GM19468 (cell line): ENCODE results near the gene PPP4C.

ENCODE experiments used
- ATAC-seq: cut with Tn5 transposase; IDR thresholded peaks from one replicate; pipeline ENCODE4 v1.9.1; 2021; ENCODE audit warnings: mild to moderate bottlenecking, moderate library complexity, moderate number of reproducible peaks; ENCODE audit not compliant: unreplicated experiment; ENCODE audit errors: extremely low read depth

The PPP4C gene

DNA sequence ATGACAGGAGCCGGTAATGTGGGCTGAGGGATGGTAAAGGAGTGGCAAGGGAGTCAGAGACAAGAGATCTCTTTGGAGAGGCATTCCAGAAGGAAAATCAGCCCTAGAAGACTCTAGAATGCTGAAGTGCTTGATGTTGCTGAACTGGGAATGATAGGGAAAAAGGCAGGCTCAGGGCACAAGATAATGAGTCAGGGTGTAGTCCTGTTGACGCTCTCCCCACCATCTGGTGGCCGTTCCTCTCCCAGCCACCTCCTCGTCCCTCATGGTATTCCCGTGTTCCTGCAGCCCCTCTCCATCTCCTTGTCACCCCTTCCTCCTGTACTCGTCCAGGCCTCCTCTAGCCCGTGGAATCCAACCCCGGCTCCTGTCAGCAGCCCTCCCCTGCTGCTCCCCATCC lies 21.3 kb upstream of the PPP4C start:
- no peak for ATAC-seq

DNA sequence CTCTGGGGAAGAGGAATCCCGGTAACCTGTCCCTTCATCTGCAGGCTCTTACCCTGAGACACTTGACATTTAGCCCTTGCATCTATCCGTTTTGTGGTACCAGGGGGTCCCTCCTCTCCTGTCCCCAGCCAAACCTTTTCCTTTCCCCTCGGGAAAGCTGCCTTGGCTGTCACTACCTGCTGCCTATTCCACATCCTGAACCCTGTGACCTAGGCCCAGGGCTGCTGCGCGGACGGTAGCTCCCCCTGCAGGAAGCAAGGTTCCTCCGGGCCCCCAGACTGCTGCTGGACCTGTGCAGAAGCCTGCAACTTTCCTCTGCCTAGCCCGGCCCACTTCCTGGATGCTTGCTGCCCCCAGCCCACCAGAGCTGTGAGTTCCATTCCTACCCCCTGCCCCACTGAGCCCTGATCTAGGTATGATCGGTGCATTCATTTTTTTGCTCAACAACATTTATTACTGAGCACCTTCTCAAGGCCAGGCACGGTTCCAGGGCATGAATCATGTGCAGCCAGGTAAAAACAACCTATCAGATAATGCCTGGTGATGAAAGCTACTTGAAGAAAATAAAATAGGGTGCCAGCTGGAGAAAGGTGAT lies 20.7 kb upstream of the PPP4C start:
- ATAC-seq, result no peak

DNA sequence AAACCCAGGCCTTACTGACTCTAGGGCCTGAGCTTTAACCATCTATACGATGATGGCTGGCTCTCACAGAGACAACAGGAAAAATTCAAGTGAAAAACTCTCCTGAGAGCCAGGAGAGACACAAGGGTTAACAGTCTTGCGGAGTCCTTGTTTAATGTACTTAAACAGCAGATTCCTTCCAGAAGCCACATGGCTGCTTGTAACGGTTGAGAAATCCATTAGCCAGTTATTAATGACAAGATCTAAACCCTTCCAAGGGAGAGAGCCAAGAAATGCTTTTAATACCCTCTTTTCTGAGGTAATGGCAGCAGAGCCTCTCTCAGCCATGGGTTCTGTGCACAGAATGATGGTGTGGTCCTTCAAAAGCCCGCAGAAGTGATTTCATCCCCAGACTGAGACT lies 15.4 kb upstream of the PPP4C start:
- no peak for ATAC-seq

DNA sequence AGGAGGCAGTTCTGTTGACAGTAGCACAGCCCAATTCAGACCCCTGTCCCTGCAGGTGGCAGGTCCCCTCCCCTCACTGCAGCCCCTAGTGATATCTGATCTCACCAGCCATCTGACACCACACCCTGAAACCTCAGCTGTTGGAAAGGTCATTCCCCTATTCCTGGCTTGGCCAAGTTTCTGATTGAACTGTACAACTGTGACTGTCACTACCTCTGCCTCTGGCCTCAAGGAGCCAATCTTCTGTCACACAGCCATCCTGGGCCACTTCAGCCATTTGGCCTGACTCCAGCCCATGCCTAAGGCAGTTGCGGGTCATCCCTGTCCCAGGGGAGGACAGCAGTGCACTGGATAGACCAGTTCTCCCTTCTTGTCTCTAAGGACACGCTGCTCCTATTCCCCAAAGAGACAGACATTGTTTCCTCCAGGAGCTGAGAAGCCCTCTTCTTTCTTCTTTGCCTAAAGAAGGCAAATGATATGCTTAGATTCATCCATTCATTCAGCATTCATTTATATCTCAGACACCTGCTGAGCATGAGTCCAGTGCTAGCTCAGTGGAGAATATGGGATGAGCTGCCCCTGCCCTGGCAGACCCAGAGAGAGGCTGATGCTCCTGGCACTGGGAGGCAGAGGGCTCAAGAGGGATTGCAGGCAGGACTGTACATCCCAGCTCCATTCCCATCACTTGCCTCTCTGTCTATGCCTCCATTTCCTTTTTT lies 14.8 kb upstream of the PPP4C start:
- no peak for ATAC-seq

DNA sequence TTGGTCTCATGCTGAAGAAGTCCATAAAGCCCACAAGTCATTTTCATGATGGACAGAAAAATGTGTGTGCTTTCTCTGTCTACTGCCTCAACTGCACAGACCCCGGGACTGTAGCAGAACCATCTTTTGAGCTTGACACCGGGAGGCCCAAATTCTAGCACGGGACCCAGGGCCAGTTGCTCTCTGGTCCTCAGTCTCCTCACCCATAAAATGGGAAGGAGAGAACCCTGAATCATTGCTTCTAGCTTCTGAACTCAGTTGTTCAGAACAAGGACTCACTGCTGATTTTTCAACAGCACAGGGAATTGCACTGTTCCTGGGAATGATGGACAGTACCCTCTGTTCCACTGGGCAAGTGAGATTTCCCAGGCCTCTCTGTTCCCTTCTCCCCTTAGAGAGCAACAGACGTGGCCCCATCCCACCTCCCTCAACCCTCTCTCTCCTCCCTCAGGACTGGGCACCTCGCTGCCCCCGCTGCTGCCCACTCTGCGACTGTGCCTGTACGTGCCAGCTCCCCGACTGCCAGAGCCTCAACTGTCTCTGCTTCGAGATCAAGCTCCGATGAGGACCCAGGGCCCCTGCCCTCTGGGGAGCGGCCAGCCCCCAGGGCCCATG lies 12.4 kb upstream of the PPP4C start:
- no peak for ATAC-seq

DNA sequence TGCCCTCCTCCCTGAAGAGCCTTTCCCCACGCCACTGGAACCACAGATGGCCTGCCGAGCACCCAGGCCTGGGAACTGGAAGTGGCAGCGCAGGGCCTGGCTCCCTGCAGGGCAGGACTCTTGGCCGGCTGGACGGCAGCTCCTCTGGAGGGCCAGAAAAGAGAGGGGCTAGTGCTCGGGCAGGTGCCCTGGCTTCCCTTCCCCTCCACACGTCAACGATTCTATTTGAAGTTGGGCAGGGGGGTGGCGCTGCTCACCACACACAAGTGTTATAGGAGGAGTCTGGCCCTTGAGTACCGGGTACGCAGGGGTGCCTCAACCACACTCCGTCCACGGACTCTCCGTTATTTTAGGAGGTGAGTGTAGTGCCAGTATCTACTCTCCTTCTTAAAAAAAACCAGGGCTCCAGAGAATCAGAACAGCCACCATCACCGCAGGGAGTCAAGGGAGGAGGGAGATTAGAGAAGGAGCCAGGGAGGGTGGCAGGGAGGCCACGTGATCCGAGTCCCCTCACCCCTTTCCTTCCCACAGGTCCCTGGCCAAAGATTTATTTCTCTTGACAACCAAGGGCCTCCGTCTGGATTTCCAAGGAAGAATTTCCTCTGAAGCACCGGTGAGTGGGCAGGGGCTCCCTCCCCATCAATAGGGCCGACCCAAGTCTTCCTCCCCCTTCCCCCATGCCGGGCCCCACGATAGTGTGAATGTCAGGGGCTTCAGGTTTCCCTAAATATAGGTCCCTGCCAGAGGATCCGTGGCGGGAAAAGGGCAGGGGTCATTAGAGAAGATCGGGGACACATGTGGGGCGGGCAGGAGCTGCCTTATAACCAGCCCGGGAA lies 11.7 kb upstream of the PPP4C start:
- no peak for ATAC-seq

DNA sequence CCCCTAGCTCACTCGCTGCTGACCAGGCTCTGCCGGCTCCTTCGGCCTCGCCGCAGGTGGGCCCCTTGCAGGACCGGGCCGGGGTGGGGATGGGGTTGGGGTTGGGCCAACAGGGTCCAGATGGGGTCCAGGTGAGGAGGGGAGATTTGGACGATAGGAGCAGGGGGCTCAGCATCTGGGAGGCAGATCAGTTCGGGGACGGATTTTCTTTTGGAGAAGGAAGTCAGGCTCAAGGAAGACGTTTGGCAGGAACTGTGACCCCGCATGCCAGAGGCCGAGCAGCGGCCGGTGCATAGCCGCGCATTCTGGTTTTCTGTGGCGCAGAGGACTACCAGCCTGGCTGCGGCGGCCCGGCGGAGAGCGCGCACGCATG lies 11.1 kb upstream of the PPP4C start:
- no peak for ATAC-seq

DNA sequence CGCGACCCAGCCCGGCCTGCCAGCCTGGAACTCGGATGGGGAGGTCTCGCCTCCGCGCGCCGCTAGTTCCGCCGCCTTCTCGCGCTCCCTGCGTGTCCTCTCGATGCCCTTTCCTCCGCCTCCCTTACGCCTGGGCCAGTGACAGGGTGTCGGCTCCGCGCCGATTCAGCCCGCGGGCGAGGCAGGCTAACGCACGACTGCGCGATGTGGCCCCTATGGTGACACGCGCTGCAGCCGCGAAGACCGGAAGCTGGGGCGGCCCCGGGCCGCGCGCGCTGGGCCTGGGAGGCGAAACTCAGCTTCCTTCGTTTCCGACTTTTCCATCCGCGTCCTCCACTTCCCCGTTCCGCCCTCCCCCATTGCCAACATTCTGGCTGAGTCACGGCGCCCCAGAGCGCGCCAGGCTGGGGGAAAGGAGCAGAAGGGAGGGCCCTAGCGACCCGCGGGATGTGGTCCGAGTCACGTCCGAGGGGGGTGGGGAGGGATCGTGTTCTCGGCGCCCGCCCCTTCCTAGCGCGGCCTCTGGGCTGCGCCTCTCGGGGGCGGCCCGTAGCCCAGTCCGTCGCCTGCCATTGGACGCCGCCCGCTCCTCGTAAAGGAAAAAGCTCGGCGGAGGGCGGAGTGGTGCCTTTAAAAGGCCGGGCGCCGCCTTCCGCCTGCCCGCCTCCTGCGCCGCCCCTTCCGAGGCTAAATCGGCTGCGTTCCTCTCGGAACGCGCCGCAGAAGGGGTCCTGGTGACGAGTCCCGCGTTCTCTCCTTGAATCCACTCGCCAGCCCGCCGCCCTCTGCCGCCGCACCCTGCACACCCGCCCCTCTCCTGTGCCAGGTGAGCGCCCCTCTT lies 10.5 kb upstream of the PPP4C start, which contains the start of gene ALDOA:
TSS of gene ALDOA (plus strand) at position 659 of the 841 bp plus-strand sequence. CDS start 1,138 bp downstream, outside the sequence.
- ATAC-seq, result peak; percentile 72

DNA sequence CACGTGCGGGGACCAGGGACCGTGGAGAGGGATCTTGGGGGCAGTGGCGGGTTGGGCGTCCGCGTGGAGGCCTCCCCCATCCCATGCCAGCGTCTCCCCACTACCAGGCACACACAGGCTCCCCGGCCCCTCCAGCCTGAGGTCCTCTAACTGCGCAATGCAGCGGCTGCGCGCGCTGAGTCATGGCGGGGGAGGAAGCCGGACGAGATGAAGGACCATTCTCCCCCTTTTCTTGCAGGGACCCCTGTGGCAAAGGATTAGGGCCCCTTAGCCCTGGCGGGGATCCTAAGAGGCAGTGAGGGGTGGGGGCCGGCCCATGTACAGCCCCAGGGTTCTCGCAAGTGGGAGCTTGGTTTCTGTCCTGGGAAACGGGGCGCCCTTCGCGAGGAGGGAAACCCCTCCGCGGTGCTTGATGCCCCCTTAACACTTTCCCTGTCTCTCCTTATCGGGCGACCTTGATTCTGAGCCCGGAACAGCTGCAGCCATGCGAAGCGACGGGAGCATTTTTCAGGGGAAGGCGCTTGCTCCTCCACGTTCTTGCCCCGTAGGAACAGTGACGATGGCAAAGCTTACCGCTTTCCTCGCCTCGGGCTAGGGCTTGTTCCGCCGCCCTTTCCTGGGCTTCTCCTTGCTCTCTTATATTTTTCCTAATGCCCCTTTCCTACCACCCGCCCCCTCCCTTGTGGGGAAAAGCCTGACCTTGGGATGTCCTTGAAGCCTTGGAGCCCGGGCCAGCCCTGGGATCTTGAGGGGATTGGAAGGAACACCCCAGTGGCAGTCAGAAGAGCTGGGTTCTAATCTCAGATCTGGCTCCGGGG lies 9.6 kb upstream of the PPP4C start:
- ATAC-seq, result no peak

DNA sequence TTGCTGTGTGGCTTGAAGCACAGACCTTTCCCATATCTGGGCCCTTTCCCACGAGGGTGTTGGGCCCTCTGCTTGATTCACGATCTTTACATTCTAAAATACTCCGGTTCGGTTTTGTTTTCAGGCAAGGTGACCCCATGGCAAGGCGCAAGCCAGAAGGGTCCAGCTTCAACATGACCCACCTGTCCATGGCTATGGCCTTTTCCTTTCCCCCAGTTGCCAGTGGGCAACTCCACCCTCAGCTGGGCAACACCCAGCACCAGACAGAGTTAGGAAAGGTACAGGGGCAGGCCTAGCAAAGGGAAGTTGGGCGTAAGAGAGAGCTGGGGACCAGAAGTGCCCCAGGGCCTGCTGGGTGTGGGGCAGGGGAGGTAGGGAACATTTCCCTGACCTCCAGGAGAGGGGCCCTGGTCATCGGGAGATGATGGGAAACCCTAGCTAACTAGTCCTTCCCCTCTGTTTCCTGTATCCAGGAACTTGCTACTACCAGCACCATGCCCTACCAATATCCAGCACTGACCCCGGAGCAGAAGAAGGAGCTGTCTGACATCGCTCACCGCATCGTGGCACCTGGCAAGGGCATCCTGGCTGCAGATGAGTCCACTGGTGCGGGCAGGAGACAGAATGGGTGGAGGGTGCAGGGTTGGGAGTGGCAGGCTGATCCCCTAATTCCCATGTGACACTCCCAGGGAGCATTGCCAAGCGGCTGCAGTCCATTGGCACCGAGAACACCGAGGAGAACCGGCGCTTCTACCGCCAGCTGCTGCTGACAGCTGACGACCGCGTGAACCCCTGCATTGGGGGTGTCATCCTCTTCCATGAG lies 8.8 kb upstream of the PPP4C start:
- ATAC-seq, result no peak

DNA sequence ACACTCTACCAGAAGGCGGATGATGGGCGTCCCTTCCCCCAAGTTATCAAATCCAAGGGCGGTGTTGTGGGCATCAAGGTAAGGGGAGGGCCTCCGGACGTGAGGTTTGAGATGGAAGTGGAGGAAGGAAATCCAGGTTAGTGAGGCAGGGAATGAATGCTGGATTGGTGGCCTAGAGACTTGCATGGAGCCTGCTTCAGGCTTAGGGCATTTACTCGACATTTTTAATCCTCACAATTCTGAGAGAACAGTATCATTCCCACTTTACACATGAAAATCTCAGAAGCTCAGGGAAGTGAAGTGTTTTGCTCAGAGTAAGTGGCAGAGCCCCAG lies 8.2 kb upstream of the PPP4C start:
- ATAC-seq, result no peak

DNA sequence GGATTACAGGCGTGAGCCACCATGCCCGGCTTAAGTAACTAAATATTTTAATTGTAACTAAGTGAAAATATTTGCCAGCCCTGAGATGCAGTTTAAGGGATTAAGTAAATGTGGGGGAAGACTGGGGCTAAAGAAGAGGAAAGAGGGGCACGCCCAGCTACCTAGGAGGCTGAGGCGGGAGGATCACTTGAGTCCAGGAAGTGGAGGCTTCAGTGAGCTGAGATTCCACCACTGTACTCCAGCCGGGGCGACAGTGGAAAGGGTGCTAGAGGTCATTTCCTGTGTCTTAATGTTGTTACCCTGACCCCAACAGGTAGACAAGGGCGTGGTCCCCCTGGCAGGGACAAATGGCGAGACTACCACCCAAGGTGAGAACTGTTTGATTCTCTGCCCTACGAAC lies 7.5 kb upstream of the PPP4C start:
- ATAC-seq, result no peak

DNA sequence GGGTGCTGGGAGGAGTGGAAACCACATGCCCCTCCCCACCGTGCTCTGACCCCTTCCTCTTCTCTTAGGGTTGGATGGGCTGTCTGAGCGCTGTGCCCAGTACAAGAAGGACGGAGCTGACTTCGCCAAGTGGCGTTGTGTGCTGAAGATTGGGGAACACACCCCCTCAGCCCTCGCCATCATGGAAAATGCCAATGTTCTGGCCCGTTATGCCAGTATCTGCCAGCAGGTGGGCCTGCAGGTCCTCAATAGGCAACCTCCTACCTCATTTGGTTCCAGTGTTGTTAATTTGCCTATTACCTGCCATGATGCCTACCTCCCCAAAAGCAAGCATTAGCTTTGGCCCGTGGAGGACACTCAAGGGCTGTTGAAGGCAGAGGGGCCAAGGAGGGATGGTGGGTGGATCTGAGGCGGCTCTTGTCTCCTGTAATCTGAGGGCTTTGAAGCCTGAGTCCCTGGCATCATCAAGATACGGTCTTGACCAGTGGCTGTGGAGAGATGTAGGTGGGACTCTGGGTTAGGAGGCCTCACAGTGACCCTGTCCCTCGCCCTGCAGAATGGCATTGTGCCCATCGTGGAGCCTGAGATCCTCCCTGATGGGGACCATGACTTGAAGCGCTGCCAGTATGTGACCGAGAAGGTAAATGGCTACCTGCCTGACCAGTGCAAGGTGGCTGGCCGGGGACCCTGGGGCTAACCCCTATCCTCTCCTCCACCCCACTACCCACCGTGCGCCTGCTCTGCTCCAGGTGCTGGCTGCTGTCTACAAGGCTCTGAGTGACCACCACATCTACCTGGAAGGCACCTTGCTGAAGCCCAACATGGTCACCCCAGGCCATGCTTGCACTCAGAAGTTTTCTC lies 6.8 kb upstream of the PPP4C start:
- ATAC-seq, result no peak

DNA sequence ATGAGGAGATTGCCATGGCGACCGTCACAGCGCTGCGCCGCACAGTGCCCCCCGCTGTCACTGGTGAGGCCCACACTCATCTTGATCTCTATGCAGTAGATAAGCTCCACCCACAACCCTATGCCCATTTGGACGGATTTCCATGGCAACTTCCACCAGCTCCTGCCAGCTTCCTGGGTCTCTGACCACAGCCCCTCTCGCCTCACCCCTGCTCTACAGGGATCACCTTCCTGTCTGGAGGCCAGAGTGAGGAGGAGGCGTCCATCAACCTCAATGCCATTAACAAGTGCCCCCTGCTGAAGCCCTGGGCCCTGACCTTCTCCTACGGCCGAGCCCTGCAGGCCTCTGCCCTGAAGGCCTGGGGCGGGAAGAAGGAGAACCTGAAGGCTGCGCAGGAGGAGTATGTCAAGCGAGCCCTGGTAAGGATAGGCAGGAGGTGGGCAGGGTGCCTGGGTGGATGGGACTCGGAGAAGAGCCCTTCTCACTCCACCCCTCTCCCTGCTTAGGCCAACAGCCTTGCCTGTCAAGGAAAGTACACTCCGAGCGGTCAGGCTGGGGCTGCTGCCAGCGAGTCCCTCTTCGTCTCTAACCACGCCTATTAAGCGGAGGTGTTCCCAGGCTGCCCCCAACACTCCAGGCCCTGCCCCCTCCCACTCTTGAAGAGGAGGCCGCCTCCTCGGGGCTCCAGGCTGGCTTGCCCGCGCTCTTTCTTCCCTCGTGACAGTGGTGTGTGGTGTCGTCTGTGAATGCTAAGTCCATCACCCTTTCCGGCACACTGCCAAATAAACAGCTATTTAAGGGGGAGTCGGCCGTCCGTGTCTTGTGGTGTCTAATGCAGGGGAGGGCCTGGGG lies 6.0 kb upstream of the PPP4C start:
- no peak for ATAC-seq

DNA sequence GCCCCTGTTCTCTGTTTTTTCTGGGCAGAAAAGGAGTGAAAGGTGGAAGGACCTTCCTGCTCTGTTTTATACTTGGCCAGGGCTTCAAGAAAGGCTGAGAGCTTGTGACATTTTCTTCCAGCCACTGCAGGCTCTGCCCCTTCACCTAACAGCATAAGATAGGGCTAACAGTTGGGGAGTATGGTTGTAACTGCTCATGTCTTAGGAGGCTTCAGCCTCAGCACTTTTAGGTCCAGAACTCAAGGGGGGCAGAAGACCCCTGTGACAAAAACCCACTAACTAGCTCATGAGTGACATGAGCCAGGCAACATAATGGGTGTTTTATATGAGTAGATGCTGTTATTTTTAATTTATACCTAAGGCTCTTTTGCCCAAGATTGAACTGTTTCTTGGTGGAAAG lies 5.3 kb upstream of the PPP4C start:
- ATAC-seq, result no peak

DNA sequence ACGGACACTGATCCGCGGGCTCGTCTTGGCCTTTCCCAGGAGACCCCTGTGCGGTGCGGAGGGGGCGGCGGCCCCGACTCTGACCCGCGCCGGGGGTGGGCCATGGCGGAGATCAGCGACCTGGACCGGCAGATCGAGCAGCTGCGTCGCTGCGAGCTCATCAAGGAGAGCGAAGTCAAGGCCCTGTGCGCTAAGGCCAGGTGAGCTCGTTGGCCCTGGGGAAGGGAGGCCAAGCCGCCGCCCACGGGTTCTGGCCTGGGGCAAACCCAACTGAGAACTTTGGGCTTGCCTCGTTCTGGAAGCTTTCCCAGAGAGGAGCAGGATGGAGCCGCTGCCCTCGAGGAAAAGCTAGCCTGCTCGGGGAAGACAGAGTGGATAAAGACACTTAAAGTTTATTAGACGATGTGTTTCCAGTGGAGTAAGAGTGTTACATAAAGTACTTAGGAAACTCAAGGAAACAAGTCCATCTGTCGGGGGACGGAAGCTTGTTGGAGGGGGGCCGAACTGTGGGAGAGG lies 540 bp downstream of the PPP4C start:
- no peak for ATAC-seq
